Type B pancreatic cell (in vitro differentiated cells): ENCODE data around the gene KIF12. TPM values are rescaled to one million over a fixed set of nuclear protein-coding genes. Genes with fewer than 3 reads are reported as not detected.

Experiments used
- DNase-seq: peaks from one replicate; pipeline ENCODE4 v3.0.0; 2021; ENCODE audit warnings: mixed read lengths; ENCODE audit not compliant: unreplicated experiment; ENCODE audit errors: extremely low spot score
- H3K27ac Mint-ChIP-seq: 2 replicates; pipeline ENCODE4 v1.8.0; 2021; ENCODE audit warnings: mild to moderate bottlenecking, mixed read lengths
- H3K27me3 Mint-ChIP-seq: 2 replicates; pipeline ENCODE4 v1.8.0; 2021; ENCODE audit warnings: mixed read lengths
- H3K36me3 Mint-ChIP-seq: 2 replicates; pipeline ENCODE4 v1.8.0; 2021; ENCODE audit warnings: mixed read lengths
- H3K4me1 Mint-ChIP-seq: one replicate; pipeline ENCODE4 v1.8.0; 2021; ENCODE audit warnings: mixed read lengths; ENCODE audit not compliant: unreplicated experiment
- H3K4me3 Mint-ChIP-seq: 2 replicates; pipeline ENCODE4 v1.8.0; 2021; ENCODE audit warnings: mild to moderate bottlenecking, mixed read lengths
- H3K9me3 Mint-ChIP-seq: 2 replicates; pipeline ENCODE4 v1.8.0; 2021; ENCODE audit warnings: mixed read lengths
- total RNA-seq: library from RNA; stranded (reverse); gene quantifications from 2 replicates; pipeline ENCODE4 v1.2.1, GENCODE V29; 2021; ENCODE audit warnings: low replicate concordance
- TF ChIP-seq, protein P1 (sequence below): fragments of 200-600 bp; sonication (generic); conservative IDR thresholded peaks from 2 replicates; pipeline ENCODE4 v1.5.0; 2021; ENCODE audit warnings: antibody characterized with exemption, mild to moderate bottlenecking

Gene KIF12
- total RNA-seq, 1 donor from 2014 or later: 33.2 TPM

DNA sequence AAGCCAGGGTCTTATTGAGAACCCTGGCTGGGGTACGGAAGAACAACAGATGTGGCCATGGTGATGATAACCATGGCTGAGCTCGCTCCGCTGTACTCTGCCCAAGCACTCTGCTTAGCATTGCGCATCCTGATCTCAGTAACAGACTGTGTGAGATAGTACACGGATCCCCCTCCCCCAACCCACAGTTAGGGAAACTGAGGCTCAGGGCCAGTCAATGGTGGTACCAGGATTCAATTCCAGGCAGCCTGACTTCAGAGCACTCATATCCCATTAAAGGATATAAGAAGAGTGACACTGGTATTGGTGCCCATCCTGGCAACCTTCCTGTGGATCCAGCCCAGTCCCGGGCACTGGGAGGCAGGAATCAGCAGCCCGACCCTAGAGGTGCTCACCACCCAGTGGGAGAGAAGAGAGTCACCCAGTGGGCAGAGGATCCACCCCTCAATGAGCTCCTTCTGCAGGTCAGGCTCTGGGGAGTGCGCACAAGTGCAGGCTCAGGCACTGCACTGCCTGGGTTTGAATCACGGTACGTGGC is 26.5 kb upstream of the KIF12 start:
- Mint-ChIP-seq H3K9me3 (no peaks in the 10 kb centered on the region), H3K4me1 (peaks cover 22% of the 10 kb centered on the region), H3K4me3 (no peak overlapping the region), H3K27ac (no peak overlapping the region), H3K27me3 (peaks cover 7% of the 10 kb centered on the region), H3K36me3 (no peaks in the 10 kb centered on the region)
- TF ChIP-seq, protein P1, sequence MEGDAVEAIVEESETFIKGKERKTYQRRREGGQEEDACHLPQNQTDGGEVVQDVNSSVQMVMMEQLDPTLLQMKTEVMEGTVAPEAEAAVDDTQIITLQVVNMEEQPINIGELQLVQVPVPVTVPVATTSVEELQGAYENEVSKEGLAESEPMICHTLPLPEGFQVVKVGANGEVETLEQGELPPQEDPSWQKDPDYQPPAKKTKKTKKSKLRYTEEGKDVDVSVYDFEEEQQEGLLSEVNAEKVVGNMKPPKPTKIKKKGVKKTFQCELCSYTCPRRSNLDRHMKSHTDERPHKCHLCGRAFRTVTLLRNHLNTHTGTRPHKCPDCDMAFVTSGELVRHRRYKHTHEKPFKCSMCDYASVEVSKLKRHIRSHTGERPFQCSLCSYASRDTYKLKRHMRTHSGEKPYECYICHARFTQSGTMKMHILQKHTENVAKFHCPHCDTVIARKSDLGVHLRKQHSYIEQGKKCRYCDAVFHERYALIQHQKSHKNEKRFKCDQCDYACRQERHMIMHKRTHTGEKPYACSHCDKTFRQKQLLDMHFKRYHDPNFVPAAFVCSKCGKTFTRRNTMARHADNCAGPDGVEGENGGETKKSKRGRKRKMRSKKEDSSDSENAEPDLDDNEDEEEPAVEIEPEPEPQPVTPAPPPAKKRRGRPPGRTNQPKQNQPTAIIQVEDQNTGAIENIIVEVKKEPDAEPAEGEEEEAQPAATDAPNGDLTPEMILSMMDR: no peak
- no peak for DNase-seq

DNA sequence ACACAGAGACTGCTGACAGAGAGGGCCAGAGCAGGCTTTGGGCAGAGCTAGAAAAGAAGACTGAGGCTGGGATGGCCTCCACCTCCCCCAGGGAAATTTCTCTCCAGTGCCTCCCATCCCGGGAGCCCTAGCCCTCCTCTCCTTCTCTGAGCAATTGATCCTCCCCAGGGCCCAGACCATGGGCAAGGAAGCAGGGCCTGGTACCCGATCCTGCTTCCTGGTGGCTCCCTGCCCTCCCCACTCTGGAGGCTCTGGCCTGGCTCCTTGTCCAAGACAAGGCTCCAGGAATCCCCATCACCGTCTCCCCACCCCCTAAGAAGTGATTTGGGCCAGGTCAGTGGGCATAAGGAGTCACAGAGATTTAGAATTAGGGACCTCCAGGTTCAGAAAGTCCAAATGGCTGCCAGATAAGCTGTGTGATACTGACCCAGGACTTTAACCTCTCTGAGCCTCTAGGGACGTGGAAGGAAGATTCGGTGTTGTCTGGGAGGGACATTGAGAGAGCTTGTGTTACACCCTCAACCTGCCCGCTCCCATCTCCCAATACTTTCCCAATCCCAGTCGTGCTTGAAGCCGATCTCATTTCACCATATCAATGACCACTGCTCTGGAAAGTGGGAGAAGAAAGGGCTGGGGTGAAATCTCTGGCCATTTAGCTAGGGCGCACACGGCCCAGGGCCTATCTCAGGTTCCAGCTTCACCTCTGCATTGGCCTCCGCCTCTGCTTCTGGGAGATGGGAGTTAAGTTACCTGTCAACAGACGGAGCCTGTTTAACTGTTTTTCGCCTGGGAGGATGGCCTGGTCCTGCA is 25.8 kb upstream of the KIF12 start:
- TF ChIP-seq, protein P1: no peak
- no peak for DNase-seq
- no peak overlapping the region for H3K27ac Mint-ChIP-seq
- H3K4me1 Mint-ChIP-seq: peaks cover 28% of the 10 kb centered on the region
- H3K36me3 Mint-ChIP-seq: no peaks in the 10 kb centered on the region
- no peaks in the 10 kb centered on the region for H3K9me3 Mint-ChIP-seq
- peaks cover 4% of the 10 kb centered on the region for H3K27me3 Mint-ChIP-seq
- H3K4me3 Mint-ChIP-seq: peak overlapping the region; percentile 32

DNA sequence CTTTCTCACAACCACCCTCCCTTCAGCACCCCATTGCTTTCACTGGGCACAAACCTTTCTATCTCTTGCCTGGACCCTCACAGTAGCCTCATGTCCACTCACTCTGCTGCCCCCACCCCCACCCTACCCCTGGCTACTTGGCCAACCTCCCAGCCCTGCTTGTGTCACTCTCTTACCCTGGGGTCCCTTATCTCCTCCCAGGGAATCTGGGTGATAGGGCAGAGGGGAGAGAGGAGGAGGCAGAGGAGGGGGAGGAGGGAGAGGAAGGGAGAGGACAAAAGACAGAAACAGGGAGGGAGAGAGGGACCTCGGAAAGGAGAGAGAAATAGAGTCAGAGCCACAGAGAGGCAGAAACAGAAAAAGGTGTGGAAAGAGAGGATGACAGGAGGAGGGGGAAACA is 25.0 kb upstream of the KIF12 start:
- Mint-ChIP-seq H3K4me3 (peak overlapping the region; percentile 32), H3K36me3 (no peaks in the 10 kb centered on the region), H3K27me3 (peaks cover 4% of the 10 kb centered on the region), H3K27ac (peak overlapping the region; percentile 7), H3K9me3 (no peaks in the 10 kb centered on the region), H3K4me1 (peaks cover 28% of the 10 kb centered on the region)
- TF ChIP-seq, protein P1: no peak
- DNase-seq: no peak

DNA sequence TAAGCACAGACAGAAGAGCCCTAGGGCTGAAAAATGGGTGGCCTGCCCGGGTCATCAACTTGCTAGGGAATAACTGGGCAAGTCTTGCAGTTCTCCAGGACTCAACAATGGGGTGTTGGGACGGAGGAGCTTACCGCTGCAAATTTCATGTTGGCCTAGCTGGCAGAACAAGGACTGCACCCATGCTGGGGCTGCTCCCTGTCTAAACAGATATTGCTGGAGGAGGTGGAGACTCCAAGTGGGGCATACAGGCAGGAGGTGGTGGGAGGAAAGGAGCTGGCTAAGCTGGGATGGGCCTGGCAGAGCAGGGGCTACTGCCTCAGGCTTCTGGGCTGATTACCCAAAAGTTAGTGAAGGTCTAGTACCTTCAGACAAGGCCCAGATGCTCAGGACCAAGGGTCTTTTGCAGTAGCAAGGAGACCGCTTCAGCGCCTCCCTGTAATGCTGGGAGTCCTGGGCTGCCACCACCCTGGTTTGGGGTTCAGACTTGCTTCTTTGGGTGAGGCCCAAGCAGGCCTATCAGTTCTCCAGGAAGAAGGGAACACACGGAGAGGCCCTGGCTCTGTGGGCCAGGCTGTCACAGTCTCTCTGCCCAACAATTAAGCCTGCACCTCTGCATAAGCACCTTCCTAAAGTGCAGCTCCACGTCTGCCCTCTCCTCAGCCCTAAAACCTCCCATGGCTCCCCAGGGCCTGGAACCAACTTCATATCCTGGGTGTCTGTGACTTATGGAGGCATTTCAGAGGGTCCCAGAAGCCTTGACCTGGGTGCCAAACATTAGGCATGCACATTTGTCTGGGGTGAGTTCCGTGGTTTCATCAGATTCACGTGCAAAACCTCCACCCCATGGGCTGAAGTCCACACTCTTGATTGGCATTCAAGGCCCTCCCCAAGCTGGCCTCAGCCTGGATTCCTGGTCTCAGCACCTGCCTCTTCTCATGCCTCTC is 24.2 kb upstream of the KIF12 start:
- no peaks in the 10 kb centered on the region for H3K36me3 Mint-ChIP-seq
- DNase-seq: no peak
- TF ChIP-seq, protein P1: no peak
- no peak overlapping the region for H3K4me3 Mint-ChIP-seq
- H3K27me3 Mint-ChIP-seq: peaks cover 4% of the 10 kb centered on the region
- peak overlapping the region; percentile 7 for H3K27ac Mint-ChIP-seq
- H3K4me1 Mint-ChIP-seq: peaks cover 35% of the 10 kb centered on the region
- no peaks in the 10 kb centered on the region for H3K9me3 Mint-ChIP-seq

DNA sequence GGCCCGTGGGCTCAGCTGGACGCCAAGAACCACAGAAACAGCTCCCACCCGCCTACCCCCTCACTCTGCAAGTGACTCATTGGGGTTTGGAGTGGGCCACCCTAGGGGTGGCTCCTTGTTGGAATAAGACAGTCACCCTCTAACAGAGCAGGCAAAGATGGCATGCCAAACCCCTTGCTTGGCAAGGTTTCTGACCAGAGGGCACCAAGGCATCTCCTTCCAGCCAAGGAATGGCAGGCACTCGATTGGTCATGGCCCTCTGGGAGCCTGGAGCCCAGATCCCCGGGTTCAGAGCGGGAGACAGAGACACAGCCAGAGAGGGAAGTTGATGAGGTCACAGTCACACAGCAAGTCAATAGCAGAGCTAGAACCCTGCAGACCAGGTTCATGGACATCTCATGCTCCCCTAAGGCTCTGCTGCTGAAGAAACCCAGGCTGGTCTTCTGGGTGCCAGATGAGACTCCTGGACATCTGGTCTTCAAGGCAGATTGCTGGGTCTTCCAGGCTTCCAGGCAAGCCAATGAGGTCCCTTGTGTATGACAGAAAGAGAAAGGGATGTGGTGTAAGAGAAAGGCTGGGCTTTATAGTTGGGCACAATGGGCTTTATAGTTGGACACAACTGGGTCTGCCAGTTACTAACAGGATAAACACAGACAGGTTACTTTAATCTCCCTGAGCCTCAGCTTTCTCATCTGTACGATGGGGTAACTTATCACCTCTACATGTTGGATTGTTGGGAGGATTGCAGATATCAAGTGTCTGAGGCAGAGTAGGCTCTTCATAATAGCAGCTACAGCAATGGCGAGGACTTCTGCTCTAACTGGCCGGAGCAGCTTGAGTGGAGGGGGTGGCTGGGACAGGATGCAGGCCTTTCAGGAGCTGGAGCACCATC is 23.3 kb upstream of the KIF12 start:
- TF ChIP-seq, protein P1: no peak
- H3K36me3 Mint-ChIP-seq: no peaks in the 10 kb centered on the region
- H3K4me3 Mint-ChIP-seq: no peak overlapping the region
- H3K9me3 Mint-ChIP-seq: no peaks in the 10 kb centered on the region
- peaks cover 44% of the 10 kb centered on the region for H3K4me1 Mint-ChIP-seq
- H3K27ac Mint-ChIP-seq: no peak overlapping the region
- no peak for DNase-seq
- peaks cover 4% of the 10 kb centered on the region for H3K27me3 Mint-ChIP-seq
